C4-2B (cell line): ENCODE results near the gene MAST1.
"Not testable (repeated sequence)": the region's sequence is repeated elsewhere in the genome, so short reads cannot be mapped to it uniquely, and the experiment has no call there.

Experiments used
- H3K27ac ChIP-seq: fragments of 450-650 bp; 2 replicates; pipeline ENCODE4 v1.5.1; 2017
- CTCF ChIP-seq: fragments of 450-650 bp; conservative IDR thresholded peaks from 2 replicates; pipeline ENCODE4 v1.5.1; 2017; ENCODE audit warnings: mild to moderate bottlenecking
- ZFX ChIP-seq: fragments of 450-650 bp; IDR thresholded peaks from 2 replicates; pipeline ENCODE4 v1.6.1; 2017

The MAST1 gene

GRCh38 chr19:12838886-12839756 lies 806 bp downstream of the MAST1 start:
- TF ChIP-seq ZFX (no peak), CTCF (no peak)
- peak overlapping the region; percentile 10 for H3K27ac ChIP-seq

GRCh38 chr19:12840091-12841079 lies 2.1 kb downstream of the MAST1 start:
- TF ChIP-seq ZFX, result no peak
- no peak for TF ChIP-seq CTCF
- no peak overlapping the region for H3K27ac ChIP-seq

- H3K27ac ChIP-seq, result no peak overlapping the region
Measured at GRCh38 chr19:12841094-12841493, 2.8 kb downstream of the MAST1 start.

GRCh38 chr19:12842511-12842910 lies 4.2 kb downstream of the MAST1 start:
- H3K27ac ChIP-seq, result no peak overlapping the region

More at GRCh38 chr19:12841094-12841493, 2.8 kb downstream of the MAST1 start:
- no peak for TF ChIP-seq ZFX
- no peak for TF ChIP-seq CTCF

GRCh38 chr19:12843328-12843727 lies 5.0 kb downstream of the MAST1 start:
- no peak overlapping the region for H3K27ac ChIP-seq
- TF ChIP-seq CTCF (no peak), ZFX (no peak)

More at GRCh38 chr19:12842511-12842910, 4.2 kb downstream of the MAST1 start:
- TF ChIP-seq ZFX, result no peak
- TF ChIP-seq CTCF, result no peak

GRCh38 chr19:12843999-12844732 lies 5.9 kb downstream of the MAST1 start:
- H3K27ac ChIP-seq, result no peak overlapping the region
- no peak for TF ChIP-seq ZFX
- no peak for TF ChIP-seq CTCF

- not testable (repeated sequence) for H3K27ac ChIP-seq
Measured at GRCh38 chr19:12846613-12847012, 8.3 kb downstream of the MAST1 start.
